GM18951 (cell line): ENCODE measurements around the gene CYP2C19.

ENCODE experiments used
- POLR2A ChIP-seq: IDR thresholded peaks from 4 replicates; pipeline ENCODE4 v1.6.1; 2011; ENCODE audit warnings: mild to moderate bottlenecking; ENCODE audit not compliant: insufficient read length, insufficient read depth; ENCODE audit errors: extremely low read depth
- in situ Hi-C: fragments of 300-500 bp; cut with MboI; formaldehyde crosslinking; loops from one replicate; pipeline ENCODE4 v1.12.0; 2022; ENCODE audit warnings: low sequenced_read_pairs, mixed read lengths, inconsistent platforms; ENCODE audit not compliant: unreplicated experiment

CYP2C19 gene

GRCh38 chr10:94902570-94902969, 140.1 kb downstream of the CYP2C19 start:
- TF ChIP-seq POLR2A: no peak
- in situ Hi-C loops: no loop called here
